Endothelial cell of umbilical vein (primary cell): ENCODE data around the gene ZNF184. TPM values are rescaled to one million over a fixed set of nuclear protein-coding genes. Genes with fewer than 3 reads are reported as not detected.

Experiments
- BruUV-seq: library from RNA; stranded (reverse); fragments of 400-500 nt; replicated peaks from 2 replicates; lab custom pipeline; 2021; lab: Mats Ljungman, UMichigan
- CTCF ChIA-PET: fragments of 300-600, 350-600 bp; sonication (Branson Sonifier 250); formaldehyde crosslinking; loops from one replicate; lab custom pipeline; 2021; ENCODE audit warnings: antibody characterized with exemption, inconsistent platforms; lab: Charles Lee
- POLR2A ChIA-PET: fragments of 300-600, 350-600 bp; sonication (Branson Sonifier 250); formaldehyde crosslinking; loops from one replicate; lab custom pipeline; 2021; ENCODE audit warnings: antibody characterized with exemption, inconsistent platforms; lab: Charles Lee
- DNase-seq: peaks from one replicate; pipeline ENCODE4 v3.0.0-alpha.2; 2011; ENCODE audit warnings: low read depth, low spot score
- FAIRE-seq: peaks from 2 replicates; lab custom pipeline; 2011; peaks lifted over from hg19 to GRCh38; lab: Jason Lieb, UNC
- H2AFZ ChIP-seq: 2 replicates; pipeline ENCODE4 v1.6.0; 2012; ENCODE audit warnings: low read depth, low read length, control low read depth, inconsistent platforms
- H3K27ac ChIP-seq: 2 replicates; pipeline ENCODE4 v1.5.1; 2011; ENCODE audit warnings: low read depth, mild to moderate bottlenecking, control low read depth, low read length, moderate library complexity; ENCODE audit not compliant: insufficient read depth
- H3K27me3 ChIP-seq, 2 experiments: 2 replicates each; pipeline versions ENCODE4 v1.6.0 to v1.6.1; 2011; ENCODE audit warnings: low read length in 2 of 2, mixed read lengths in 1 of 2; ENCODE audit not compliant: control insufficient read depth in 2 of 2, insufficient read depth in 2 of 2
- H3K36me3 ChIP-seq, 2 experiments: 2 replicates in 1 of 2; 3 replicates in 1 of 2; pipeline ENCODE4 v1.5.1; 2011; ENCODE audit warnings: low read length in 2 of 2, mild to moderate bottlenecking in 1 of 2, moderate library complexity in 1 of 2; ENCODE audit not compliant: control insufficient read depth in 2 of 2, insufficient read depth in 2 of 2; ENCODE audit errors: extremely low read depth in 1 of 2
- H3K4me1 ChIP-seq: 3 replicates; pipeline ENCODE4 v1.5.1; 2011; ENCODE audit warnings: mild to moderate bottlenecking, low read length; ENCODE audit not compliant: control insufficient read depth, insufficient read depth; ENCODE audit errors: extremely low read depth
- H3K4me2 ChIP-seq: 2 replicates; pipeline ENCODE4 v1.6.1; 2011; ENCODE audit warnings: low read length, control low read depth, mixed read lengths; ENCODE audit not compliant: insufficient read depth
- H3K4me3 ChIP-seq, 3 experiments: fragments of 200-600 bp in 1 of 3; sonication (generic), shearing (Covaris generic) in 1 of 3; replicated peaks in 1 of 3; 2 replicates each; pipeline ENCODE4 v1.5.1; 2011 to 2016; ENCODE audit warnings: control low read depth in 3 of 3, low read length in 3 of 3, mild to moderate bottlenecking in 2 of 3, inconsistent platforms in 1 of 3, low read depth in 1 of 3, moderate library complexity in 1 of 3; ENCODE audit not compliant: insufficient read depth in 1 of 3
- H3K79me2 ChIP-seq: 2 replicates; pipeline ENCODE4 v1.6.0; 2012; ENCODE audit warnings: low read length, inconsistent platforms; ENCODE audit not compliant: control insufficient read depth, insufficient read depth
- H3K9ac ChIP-seq: replicated peaks from 2 replicates; pipeline ENCODE3; 2011; ENCODE audit warnings: low read length, control low read depth; ENCODE audit not compliant: insufficient read depth; ENCODE audit errors: extremely low read depth
- H3K9me1 ChIP-seq: replicated peaks from 3 replicates; pipeline ENCODE4 v1.6.0; 2011; ENCODE audit warnings: mild to moderate bottlenecking, low read length; ENCODE audit not compliant: control insufficient read depth, insufficient read depth; ENCODE audit errors: extremely low read depth
- H3K9me3 ChIP-seq: replicated peaks from 2 replicates; pipeline ENCODE4 v1.5.1; 2012; ENCODE audit warnings: low read length, inconsistent platforms; ENCODE audit not compliant: control insufficient read depth, insufficient read depth
- H4K20me1 ChIP-seq: replicated peaks from 2 replicates; pipeline ENCODE3; 2011; ENCODE audit warnings: mild to moderate bottlenecking, low read length; ENCODE audit not compliant: control insufficient read depth, insufficient read depth; ENCODE audit errors: extremely low read depth
- CTCF ChIP-seq, 2 donors: IDR thresholded peaks; 1 replicate in 1 of 2; 2 replicates in 1 of 2; pipeline ENCODE4 v1.5.1; 2011; ENCODE audit warnings: low read length in 2 of 2, mild to moderate bottlenecking in 2 of 2, moderate library complexity in 2 of 2, control low read depth in 1 of 2, inconsistent platforms in 1 of 2, low read depth in 1 of 2; ENCODE audit not compliant: insufficient read depth in 1 of 2; ENCODE audit errors: extremely low read depth in 1 of 2
- EZH2 ChIP-seq: IDR thresholded peaks from 2 replicates; pipeline ENCODE4 v1.6.1; 2012; ENCODE audit warnings: borderline replicate concordance, low read depth, mild to moderate bottlenecking, moderate library complexity, low read length, inconsistent platforms; ENCODE audit not compliant: severe bottlenecking
- FOS ChIP-seq: IDR thresholded peaks from 2 replicates; pipeline ENCODE4 v1.6.1; 2011; ENCODE audit warnings: mild to moderate bottlenecking, low read length, moderate library complexity, borderline replicate concordance; ENCODE audit not compliant: insufficient read depth
- GATA2 ChIP-seq: IDR thresholded peaks from 2 replicates; pipeline ENCODE4 v1.7.0; 2011; ENCODE audit warnings: low read depth, mild to moderate bottlenecking, moderate library complexity, mixed read lengths, low read length; ENCODE audit not compliant: insufficient read length, insufficient read depth
- MYC ChIP-seq: IDR thresholded peaks from one replicate; pipeline ENCODE4 v1.6.1; 2011; ENCODE audit warnings: mild to moderate bottlenecking, low read depth, low read length
- POLR2A ChIP-seq: IDR thresholded peaks from 2 replicates; pipeline ENCODE4 v1.6.1; 2012; ENCODE audit warnings: low read depth, mild to moderate bottlenecking, control low read depth, low read length
- POLR2AphosphoS5 ChIP-seq: IDR thresholded peaks from 2 replicates; pipeline ENCODE4 v1.6.1; 2012; ENCODE audit warnings: low read depth, mild to moderate bottlenecking, control low read depth, low read length, moderate library complexity; ENCODE audit not compliant: insufficient read depth
- dilution Hi-C: fragments of 300-500 bp; cut with MboI; formaldehyde crosslinking; loops from one replicate; pipeline ENCODE4 v1.15.0; 2019; ENCODE audit warnings: low sequenced_read_pairs; ENCODE audit not compliant: extremely low pct_ligation_motif_present
- intact Hi-C: fragments of 100-400 bp; cut with micrococcal nuclease; formaldehyde crosslinking; loops from one replicate; pipeline ENCODE4 v1.10.0; 2022
- polyA plus RNA-seq, 4 experiments: library from polyadenylated mRNA; depleted of rRNA in 3 of 4; stranded (reverse) in 3 of 4; unstranded in 1 of 4; fragments of >200 nt; gene quantifications; 2 replicates each; pipeline versions ENCODE4 v1.2.1 to v1.2.3, GENCODE V29; 2011 to 2012; ENCODE audit warnings: missing spikeins in 1 of 4
- total RNA-seq: library from RNA; stranded (reverse); gene quantifications from 2 replicates; pipeline ENCODE4 v1.2.3, GENCODE V29; 2021

ZNF184 gene
- total and polyA plus RNA-seq, 2 donors (not counting 3 experiments of a cell fraction or from before 2014, with no cell fraction given): 1.6 to 6.5 TPM

DNA sequence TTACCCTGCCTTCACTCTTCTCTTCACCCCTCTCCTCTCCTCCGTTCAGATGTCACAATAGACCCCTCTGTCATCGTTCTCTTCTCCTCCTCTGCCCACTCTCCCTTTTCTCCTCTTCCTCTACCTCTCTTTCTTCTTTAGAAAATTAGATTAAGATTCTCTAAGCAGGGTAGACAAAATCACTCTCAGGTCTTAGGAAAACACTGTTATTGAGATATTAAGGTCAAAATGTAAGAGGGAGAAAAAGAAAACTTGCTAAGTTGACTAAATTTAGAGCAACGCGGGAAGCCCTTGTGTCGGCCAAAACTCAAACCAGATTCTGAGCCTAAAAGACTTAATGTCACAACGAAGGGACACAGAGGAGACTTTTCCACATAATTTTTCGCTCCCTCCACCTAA, 22.1 kb upstream of the ZNF184 start:
- no peaks in the 10 kb centered on the region for H3K36me3 ChIP-seq
- H3K4me1 ChIP-seq: peaks cover 7% of the 10 kb centered on the region
- H3K27ac ChIP-seq: no peak overlapping the region
- H3K9me3 ChIP-seq: no peaks in the 10 kb centered on the region
- FAIRE-seq (no peak), DNase-seq (no peak)
- no peaks in the 10 kb centered on the region for H3K9me1 ChIP-seq
- H3K27me3 ChIP-seq: peaks cover 8 to 23% of the 10 kb centered on the region in 2 experiments
- H4K20me1 ChIP-seq: no peaks in the 10 kb centered on the region
- dilution Hi-C loops: no loop called here
- H3K4me3 ChIP-seq: peak overlapping the region; percentile 44 to 84 (median 82)
- CTCF ChIA-PET: interaction anchor here (1.5 kb wide), 1 partner anchor 13 kb away, joined by 4 read pairs; no protein-coding TSS in a partner anchor
- no peaks in the 10 kb centered on the region for H3K79me2 ChIP-seq
- peak overlapping the region; percentile 60 for H3K9ac ChIP-seq
- intact Hi-C loops: loop anchor here (1.0 to 5.0 kb wide), 5 partner anchors 8 to 318 kb away; partner anchors contain the start of gene POM121L2
- BruUV-seq: no TSS peak
- H3K4me2 ChIP-seq: peak overlapping the region; percentile 98
- POLR2A ChIA-PET: interaction anchor here (0.5 kb wide), 1 partner anchor 22 kb away, joined by 5 read pairs; no protein-coding TSS in a partner anchor
- no peak for TF ChIP-seq CTCF (IDR thresholded peaks at IDR 0.05; ENCODE audit: extremely low read depth in 1 of 2, insufficient read depth in 1 of 2, low read depth in 1 of 2, low read length in 2 of 2)
- no peak for TF ChIP-seq FOS
- TF ChIP-seq POLR2A: no peak
- no peak for TF ChIP-seq MYC
- no peak for TF ChIP-seq GATA2
- TF ChIP-seq EZH2: no peak
- no peak for TF ChIP-seq POLR2AphosphoS5
- peak overlapping the region; percentile 99 for H2AFZ ChIP-seq
